Measurements from ENCODE around the gene LAMA2. TPM values are rescaled to one million over a fixed set of nuclear protein-coding genes. Genes with fewer than 3 reads are reported as not detected.

The LAMA2 gene
- total RNA-seq, 4 donors from 2014 or later, result 15.4 to 55.3 (median 38.7) TPM

- H3K9me3 ChIP-seq, result no peaks in the 10 kb centered on the region
Measured at GRCh38 chr6:129276461-129276860, 393.5 kb downstream of the LAMA2 start.

DNA sequence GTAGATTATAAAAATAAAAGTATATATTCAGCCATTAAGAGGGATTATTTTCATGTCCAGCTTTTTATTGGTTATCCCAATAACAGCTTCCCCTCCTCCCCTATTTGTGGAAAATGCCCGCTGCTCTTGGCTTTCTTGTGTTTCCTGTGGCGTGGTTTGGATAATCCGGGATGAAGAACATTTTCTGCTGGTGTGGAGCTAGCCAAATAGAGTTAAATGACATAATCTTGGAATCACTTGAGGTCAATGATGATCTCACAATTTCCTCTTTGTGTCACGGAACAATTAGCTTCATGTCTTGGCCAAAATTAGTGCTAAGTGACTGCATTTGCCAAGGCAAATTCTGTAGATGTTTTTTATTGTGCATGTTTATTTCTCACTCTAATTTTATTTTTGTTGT, 394.0 kb downstream of the LAMA2 start:
- Histone ChIP-seq H3K27ac (no peak overlapping the region), H3K36me3 (no peaks in the 10 kb centered on the region), H3K9me3 (no peaks in the 10 kb centered on the region), H3K4me1 (no peaks in the 10 kb centered on the region), H3K27me3 (no peaks in the 10 kb centered on the region), H3K4me3 (no peak overlapping the region)
- TF ChIP-seq CTCF (IDR thresholded peaks at IDR 0.05), result no peak
- TF ChIP-seq POLR2A (IDR thresholded peaks at IDR 0.05), result no peak
- no peak for DNase-seq

More at GRCh38 chr6:129276461-129276860, 393.5 kb downstream of the LAMA2 start:
- no peaks in the 10 kb centered on the region for H3K4me1 ChIP-seq
- H3K27ac ChIP-seq, result no peak overlapping the region
- no peaks in the 10 kb centered on the region for H3K36me3 ChIP-seq
- H3K4me3 ChIP-seq, result no peak overlapping the region
- H3K27me3 ChIP-seq, result no peaks in the 10 kb centered on the region
- no peak for DNase-seq
- TF ChIP-seq POLR2A (IDR thresholded peaks at IDR 0.05), result no peak
- no peak for TF ChIP-seq CTCF (IDR thresholded peaks at IDR 0.05)

- no peak for DNase-seq
- H3K9me3 ChIP-seq, result no peaks in the 10 kb centered on the region
- TF ChIP-seq POLR2A (IDR thresholded peaks at IDR 0.05), result no peak
- no peak for TF ChIP-seq CTCF (IDR thresholded peaks at IDR 0.05)
- no peak overlapping the region for H3K27ac ChIP-seq
- H3K4me1 ChIP-seq, result no peaks in the 10 kb centered on the region
- no peaks in the 10 kb centered on the region for H3K27me3 ChIP-seq
- H3K36me3 ChIP-seq, result no peaks in the 10 kb centered on the region
- no peak overlapping the region for H3K4me3 ChIP-seq
Measured at GRCh38 chr6:129279343-129280292, 396.7 kb downstream of the LAMA2 start.

- TF ChIP-seq CTCF (IDR thresholded peaks at IDR 0.05) (no peak), POLR2A (IDR thresholded peaks at IDR 0.05) (no peak)
- no peaks in the 10 kb centered on the region for H3K36me3 ChIP-seq
- no peaks in the 10 kb centered on the region for H3K4me1 ChIP-seq
Measured at GRCh38 chr6:129280293-129280644, 397.3 kb downstream of the LAMA2 start.

GRCh38 chr6:129280749-129281148, 397.8 kb downstream of the LAMA2 start:
- Histone ChIP-seq H3K36me3 (no peaks in the 10 kb centered on the region), H3K9me3 (no peaks in the 10 kb centered on the region), H3K4me1 (no peaks in the 10 kb centered on the region), H3K4me3 (no peak overlapping the region), H3K27me3 (no peaks in the 10 kb centered on the region), H3K27ac (no peak overlapping the region)
- no peak for TF ChIP-seq POLR2A (IDR thresholded peaks at IDR 0.05)
- TF ChIP-seq CTCF (IDR thresholded peaks at IDR 0.05), result no peak
- no peak for DNase-seq

More at GRCh38 chr6:129280293-129280644, 397.3 kb downstream of the LAMA2 start:
- no peaks in the 10 kb centered on the region for H3K9me3 ChIP-seq
- no peak overlapping the region for H3K4me3 ChIP-seq
- H3K27me3 ChIP-seq, result no peaks in the 10 kb centered on the region
- DNase-seq, result no peak
- H3K27ac ChIP-seq, result no peak overlapping the region
